GM23338 (cell line): ENCODE data around the gene VWA3B.
"Not testable (repeated sequence)": the region's sequence is repeated elsewhere in the genome, so short reads cannot be mapped to it uniquely, and the experiment has no call there.

Experiments
- CREB1 ChIP-seq: fragments of 250-450 bp; sonication (Bioruptor Pico); IDR thresholded peaks from 2 replicates; pipeline ENCODE4 v1.5.0; 2020; ENCODE audit warnings: low read depth, mild to moderate bottlenecking, moderate library complexity
- CTCF ChIP-seq, 2 experiments: fragments of 200-600 bp in 1 of 2; sonication (generic) in 1 of 2; conservative IDR thresholded peaks; 2 replicates each; pipeline versions ENCODE4 v1.5.1 to v1.6.1; 2016 to 2017; ENCODE audit warnings: antibody characterized with exemption in 2 of 2, low read depth in 2 of 2, mild to moderate bottlenecking in 2 of 2, moderate library complexity in 1 of 2
- ETS1 ChIP-seq: IDR thresholded peaks from 2 replicates; pipeline ENCODE4 v1.6.1; 2016; ENCODE audit warnings: antibody characterized with exemption
- EZH2 ChIP-seq: fragments of 200-600 bp; sonication (generic); IDR thresholded peaks from one replicate; pipeline ENCODE4 v1.8.0; 2017; ENCODE audit warnings: antibody characterized with exemption, mild to moderate bottlenecking, low read depth; ENCODE audit not compliant: unreplicated experiment
- EZH2phosphoT487 ChIP-seq: fragments of 200-600 bp; sonication (generic); IDR thresholded peaks from one replicate; pipeline ENCODE4 v1.8.1; 2018; ENCODE audit warnings: antibody characterized with exemption; ENCODE audit not compliant: unreplicated experiment
- POLR2AphosphoS5 ChIP-seq: IDR thresholded peaks from 2 replicates; pipeline ENCODE4 v1.6.1; 2016; ENCODE audit warnings: antibody characterized with exemption, low read depth
- REST ChIP-seq: IDR thresholded peaks from one replicate; pipeline ENCODE4 v1.6.1; 2018; ENCODE audit warnings: antibody characterized with exemption; ENCODE audit not compliant: unreplicated experiment
- STAT1 ChIP-seq: IDR thresholded peaks from one replicate; pipeline ENCODE4 v1.6.1; 2016; ENCODE audit warnings: antibody characterized with exemption; ENCODE audit not compliant: unreplicated experiment
- ZNF114 ChIP-seq: fragments of 250-450 bp; sonication (Bioruptor Pico); IDR thresholded peaks from 2 replicates; pipeline ENCODE4 v1.5.0; 2020; ENCODE audit warnings: mild to moderate bottlenecking, moderate library complexity
- ZNF331 ChIP-seq: fragments of 250-450 bp; sonication (Bioruptor Pico); IDR thresholded peaks from 2 replicates; pipeline ENCODE4 v1.5.0; 2020; ENCODE audit warnings: low read depth, mild to moderate bottlenecking, moderate library complexity
- ZNF462 ChIP-seq: fragments of 250-450 bp; sonication (Bioruptor Pico); IDR thresholded peaks from 2 replicates; pipeline ENCODE4 v1.5.0; 2020; ENCODE audit warnings: mild to moderate bottlenecking, moderate library complexity

GRCh38 chr2:98044730-98045129, 42.2 kb upstream of the VWA3B start:
- TF ChIP-seq CTCF (conservative IDR thresholded peaks at IDR 0.05; ENCODE audit: low read depth in 2 of 2); POLR2AphosphoS5; EZH2; EZH2phosphoT487; REST; ETS1; ZNF331; CREB1 (CRISPR knock-in tag); STAT1; ZNF114 (CRISPR knock-in tag); ZNF462 (CRISPR knock-in tag): not testable (repeated sequence)
